ENCODE data around the gene PARD6G. TPM values are rescaled to one million over a fixed set of nuclear protein-coding genes. Genes with fewer than 3 reads are reported as not detected.

Gene PARD6G
- polyA plus RNA-seq, 1 of the 3 experiments (the other 2 are of a cell fraction), result 4.3 TPM

GRCh38 chr18:80149667-80150066, 97.6 kb downstream of the PARD6G start:
- H3K4me1 ChIP-seq (ENCODE audit: control insufficient read depth in 1 of 2, insufficient read depth in 2 of 2, low read depth in 1 of 2, low read length in 1 of 2), result peaks cover 0 to 8% of the 10 kb centered on the region in 2 experiments; a peak in 2 of 4 replicates
- no peak overlapping the region for H2AFZ ChIP-seq (ENCODE audit: low read depth)
- H3K27me3 ChIP-seq (ENCODE audit: insufficient read depth), result no peaks in the 10 kb centered on the region
- no peak for TF ChIP-seq ZBTB33 (IDR thresholded peaks at IDR 0.05; ENCODE audit: borderline replicate concordance, low read depth)
- no peak for TF ChIP-seq JUND (IDR thresholded peaks at IDR 0.05)
- TF ChIP-seq RAD21 (IDR thresholded peaks at IDR 0.05; ENCODE audit: low read length), result no peak
- no peak for TF ChIP-seq GATA2 (CRISPR knock-in tag; IDR thresholded peaks at IDR 0.05)
- no peak for TF ChIP-seq POLR2AphosphoS5 (IDR thresholded peaks at IDR 0.05; ENCODE audit: low read depth, low read length)
- TF ChIP-seq FOXJ3 (CRISPR knock-in tag; IDR thresholded peaks at IDR 0.05), result no peak
- no peak for TF ChIP-seq RCOR1 (IDR thresholded peaks at IDR 0.05; ENCODE audit: low read length)
- TF ChIP-seq NRF1 (IDR thresholded peaks at IDR 0.05; ENCODE audit: low read depth, low read length), result no peak
- no peak for TF ChIP-seq YY1 (IDR thresholded peaks at IDR 0.05; ENCODE audit: low read depth)
- TF ChIP-seq SIN3A (IDR thresholded peaks at IDR 0.05; ENCODE audit: borderline replicate concordance, low read depth, low read length), result no peak
- no peak for TF ChIP-seq MEF2A (IDR thresholded peaks at IDR 0.05; ENCODE audit: borderline replicate concordance, low read depth)
- TF ChIP-seq, protein P1, sequence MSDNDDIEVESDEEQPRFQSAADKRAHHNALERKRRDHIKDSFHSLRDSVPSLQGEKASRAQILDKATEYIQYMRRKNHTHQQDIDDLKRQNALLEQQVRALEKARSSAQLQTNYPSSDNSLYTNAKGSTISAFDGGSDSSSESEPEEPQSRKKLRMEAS (IDR thresholded peaks at IDR 0.05; ENCODE audit: low read depth), result no peak
- TF ChIP-seq, protein P2, sequence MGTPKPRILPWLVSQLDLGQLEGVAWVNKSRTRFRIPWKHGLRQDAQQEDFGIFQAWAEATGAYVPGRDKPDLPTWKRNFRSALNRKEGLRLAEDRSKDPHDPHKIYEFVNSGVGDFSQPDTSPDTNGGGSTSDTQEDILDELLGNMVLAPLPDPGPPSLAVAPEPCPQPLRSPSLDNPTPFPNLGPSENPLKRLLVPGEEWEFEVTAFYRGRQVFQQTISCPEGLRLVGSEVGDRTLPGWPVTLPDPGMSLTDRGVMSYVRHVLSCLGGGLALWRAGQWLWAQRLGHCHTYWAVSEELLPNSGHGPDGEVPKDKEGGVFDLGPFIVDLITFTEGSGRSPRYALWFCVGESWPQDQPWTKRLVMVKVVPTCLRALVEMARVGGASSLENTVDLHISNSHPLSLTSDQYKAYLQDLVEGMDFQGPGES (IDR thresholded peaks at IDR 0.05; ENCODE audit: low read depth, low read length), result no peak
- no peak for TF ChIP-seq TCF12 (IDR thresholded peaks at IDR 0.05)
- no peak for TF ChIP-seq RFX5 (IDR thresholded peaks at IDR 0.05; ENCODE audit: low read length)
- TF ChIP-seq NFIC (IDR thresholded peaks at IDR 0.05; ENCODE audit: borderline replicate concordance), result no peak
- no peak for TF ChIP-seq TEAD4 (IDR thresholded peaks at IDR 0.05; ENCODE audit: borderline replicate concordance, insufficient read depth)
- CTCF ChIA-PET, result interaction anchor here (1.0 kb wide), 1 partner anchor 97 kb away, joined by 3 read pairs; the partner anchor contains the start of gene PARD6G
- H3K4me2 ChIP-seq, result no peak overlapping the region; the same call in 1 of the 2 replicates
- H3K79me2 ChIP-seq (ENCODE audit: insufficient read depth), result no peaks in the 10 kb centered on the region
- no peak overlapping the region for H3K4me3 ChIP-seq (ENCODE audit: low read depth in 2 of 2, low read length in 1 of 2)
- H3K9me2 ChIP-seq, result no peaks in the 10 kb centered on the region
- peaks cover 14% of the 10 kb centered on the region for H3F3A ChIP-seq (replicated peaks; ENCODE audit: insufficient read depth)
- H3K27ac ChIP-seq (ENCODE audit: low read depth in 2 of 2, low read length in 1 of 2), result no peak overlapping the region
- POLR2A ChIA-PET, result no interaction called here
- peaks cover 23 to 24% of the 10 kb centered on the region in 2 experiments for H3K36me3 ChIP-seq (replicated peaks in 1 of 2; ENCODE audit: control insufficient read depth in 1 of 2, insufficient read depth in 2 of 2, low read length in 1 of 2)
- H3K9ac ChIP-seq, result no peak overlapping the region
- no peaks in the 10 kb centered on the region for H4K20me1 ChIP-seq (ENCODE audit: insufficient read depth)
- DNase-seq, result no peak
- H3K9me3 ChIP-seq, result no peaks in the 10 kb centered on the region

All from SK-N-SH (cell line).